KMS-11 (cell line): ENCODE measurements around the gene ZKSCAN8.

Experiments used
- H2AFZ ChIP-seq: fragments of 200-600 bp; sonication (generic); 2 replicates; pipeline ENCODE4 v1.6.1; 2016; ENCODE audit warnings: antibody characterized with exemption, mixed run types, low read depth
- H3K27ac ChIP-seq: fragments of 200-600 bp; sonication (generic); 2 replicates; pipeline ENCODE4 v1.6.1; 2016; ENCODE audit warnings: mild to moderate bottlenecking, mixed run types
- H3K27me3 ChIP-seq: fragments of 200-600 bp; sonication (generic); 2 replicates; pipeline ENCODE4 v1.6.1; 2017; ENCODE audit warnings: mild to moderate bottlenecking, low read depth, mixed run types, moderate library complexity; ENCODE audit not compliant: insufficient read depth
- H3K36me3 ChIP-seq: fragments of 200-600 bp; sonication (generic); 2 replicates; pipeline ENCODE4 v1.6.1; 2017; ENCODE audit warnings: mild to moderate bottlenecking, mixed run types; ENCODE audit not compliant: insufficient read depth
- H3K4me1 ChIP-seq: fragments of 200-600 bp; sonication (generic); 2 replicates; pipeline ENCODE4 v1.6.1; 2016; ENCODE audit warnings: mild to moderate bottlenecking, low read depth, mixed run types; ENCODE audit not compliant: poor library complexity, severe bottlenecking
- H3K4me2 ChIP-seq: fragments of 200-600 bp; sonication (generic); 2 replicates; pipeline ENCODE4 v1.7.0; 2016; ENCODE audit warnings: mild to moderate bottlenecking, mixed run types
- H3K4me3 ChIP-seq: fragments of 200-600 bp; sonication (generic); IDR thresholded peaks from 2 replicates; pipeline ENCODE4 v1.6.1; 2017; ENCODE audit warnings: low read depth, low read length, mixed read lengths; ENCODE audit not compliant: insufficient read depth
- H3K79me2 ChIP-seq: fragments of 200-600 bp; sonication (generic); 2 replicates; pipeline ENCODE4 v1.6.1; 2016; ENCODE audit warnings: low read depth, mixed run types; ENCODE audit not compliant: insufficient read depth
- H3K9ac ChIP-seq: fragments of 200-600 bp; sonication (generic); 2 replicates; pipeline ENCODE4 v1.6.1; 2016; ENCODE audit warnings: mild to moderate bottlenecking, mixed run types
- H4K20me1 ChIP-seq: fragments of 200-600 bp; sonication (generic); 2 replicates; pipeline ENCODE4 v1.6.1; 2016; ENCODE audit warnings: mild to moderate bottlenecking, mixed run types; ENCODE audit not compliant: insufficient read depth
- TF ChIP-seq, protein P1 (sequence below): fragments of 200-600 bp; sonication (generic); conservative IDR thresholded peaks from 2 replicates; pipeline ENCODE4 v1.6.1; 2017; ENCODE audit warnings: low read depth, mild to moderate bottlenecking, antibody characterized with exemption, low read length, moderate library complexity, mixed read lengths

ZKSCAN8 gene

GRCh38 chr6:28142446-28142845 lies 763 bp downstream of the ZKSCAN8 start:
- Histone ChIP-seq H3K4me1 (peaks cover 39% of the 10 kb centered on the region), H3K27ac (peak overlapping the region; percentile 12; the same call in 1 of the 2 replicates), H2AFZ (no peak overlapping the region)

DNA sequence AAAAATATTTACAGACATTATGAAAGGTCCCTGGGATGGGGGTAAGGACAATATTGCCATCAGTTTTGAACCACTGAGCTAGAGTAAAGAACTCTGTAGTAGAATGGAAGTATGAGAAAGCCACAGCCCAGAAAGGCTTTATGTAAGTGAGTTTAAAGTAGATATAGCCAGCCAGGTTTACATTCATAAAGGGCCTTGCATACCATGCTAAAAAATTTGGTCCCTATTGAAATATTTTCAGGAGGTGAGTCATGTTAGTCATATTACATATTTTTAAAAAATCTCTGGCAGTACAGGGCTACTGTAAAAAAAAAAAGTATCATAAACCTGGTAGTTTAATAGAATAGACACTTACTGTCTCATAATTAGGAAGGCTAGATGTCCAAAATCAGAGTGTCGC lies 3.5 kb downstream of the ZKSCAN8 start:
- peaks cover 23% of the 10 kb centered on the region for H3K79me2 ChIP-seq
- H3K4me1 ChIP-seq, result peaks cover 21% of the 10 kb centered on the region
- TF ChIP-seq, protein P1, sequence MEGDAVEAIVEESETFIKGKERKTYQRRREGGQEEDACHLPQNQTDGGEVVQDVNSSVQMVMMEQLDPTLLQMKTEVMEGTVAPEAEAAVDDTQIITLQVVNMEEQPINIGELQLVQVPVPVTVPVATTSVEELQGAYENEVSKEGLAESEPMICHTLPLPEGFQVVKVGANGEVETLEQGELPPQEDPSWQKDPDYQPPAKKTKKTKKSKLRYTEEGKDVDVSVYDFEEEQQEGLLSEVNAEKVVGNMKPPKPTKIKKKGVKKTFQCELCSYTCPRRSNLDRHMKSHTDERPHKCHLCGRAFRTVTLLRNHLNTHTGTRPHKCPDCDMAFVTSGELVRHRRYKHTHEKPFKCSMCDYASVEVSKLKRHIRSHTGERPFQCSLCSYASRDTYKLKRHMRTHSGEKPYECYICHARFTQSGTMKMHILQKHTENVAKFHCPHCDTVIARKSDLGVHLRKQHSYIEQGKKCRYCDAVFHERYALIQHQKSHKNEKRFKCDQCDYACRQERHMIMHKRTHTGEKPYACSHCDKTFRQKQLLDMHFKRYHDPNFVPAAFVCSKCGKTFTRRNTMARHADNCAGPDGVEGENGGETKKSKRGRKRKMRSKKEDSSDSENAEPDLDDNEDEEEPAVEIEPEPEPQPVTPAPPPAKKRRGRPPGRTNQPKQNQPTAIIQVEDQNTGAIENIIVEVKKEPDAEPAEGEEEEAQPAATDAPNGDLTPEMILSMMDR, result no peak
- no peak overlapping the region for H3K27ac ChIP-seq
- no peak overlapping the region for H3K4me2 ChIP-seq
- H4K20me1 ChIP-seq, result no peaks in the 10 kb centered on the region
- no peaks in the 10 kb centered on the region for H3K27me3 ChIP-seq
- no peak overlapping the region for H3K9ac ChIP-seq
- H3K36me3 ChIP-seq, result peaks cover 11% of the 10 kb centered on the region
- no peak overlapping the region for H3K4me3 ChIP-seq
- no peak overlapping the region for H2AFZ ChIP-seq

More at GRCh38 chr6:28142446-28142845, 763 bp downstream of the ZKSCAN8 start:
- Histone ChIP-seq H3K9ac (peak overlapping the region; percentile 50; the same call in 1 of the 2 replicates), H3K4me3 (peak overlapping the region; percentile 49), H3K79me2 (peaks cover 23% of the 10 kb centered on the region), H3K4me2 (peak overlapping the region; percentile 92), H3K27me3 (no peaks in the 10 kb centered on the region), H3K36me3 (peaks cover 2% of the 10 kb centered on the region), H4K20me1 (no peaks in the 10 kb centered on the region)
- TF ChIP-seq, protein P1, result no peak

DNA sequence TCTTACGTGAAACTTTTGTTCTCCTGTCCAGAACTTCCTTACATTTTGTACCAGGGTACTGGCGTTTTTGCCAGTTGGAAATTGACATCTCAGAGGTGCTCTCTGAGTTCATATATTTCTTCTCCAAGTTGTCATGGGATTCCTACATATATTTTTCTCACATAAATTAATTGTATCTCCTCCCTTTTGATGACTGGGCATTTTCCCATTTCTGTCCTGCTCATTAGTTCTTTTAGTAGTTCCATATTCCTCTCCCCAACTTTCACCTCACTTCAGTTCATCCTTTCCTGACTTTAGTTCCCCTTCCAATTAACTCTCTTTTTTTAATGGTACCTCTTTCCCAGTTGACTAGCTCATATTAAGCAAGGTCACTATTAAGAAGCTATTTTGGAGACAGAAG lies 10.8 kb downstream of the ZKSCAN8 start:
- no peak overlapping the region for H3K27ac ChIP-seq
- no peak overlapping the region for H2AFZ ChIP-seq
- H3K4me3 ChIP-seq, result no peak overlapping the region
- H3K79me2 ChIP-seq, result no peaks in the 10 kb centered on the region
- H3K27me3 ChIP-seq, result no peaks in the 10 kb centered on the region
- no peaks in the 10 kb centered on the region for H3K4me1 ChIP-seq
- H3K9ac ChIP-seq, result no peak overlapping the region
- H3K4me2 ChIP-seq, result no peak overlapping the region
- TF ChIP-seq, protein P1, result no peak
- H3K36me3 ChIP-seq, result peaks cover 35% of the 10 kb centered on the region; the same call in 1 of the 2 replicates
- H4K20me1 ChIP-seq, result no peaks in the 10 kb centered on the region

GRCh38 chr6:28153546-28153945 lies 11.9 kb downstream of the ZKSCAN8 start:
- Histone ChIP-seq H3K4me3 (no peak overlapping the region), H2AFZ (no peak overlapping the region), H3K27ac (no peak overlapping the region), H3K27me3 (no peaks in the 10 kb centered on the region), H3K79me2 (no peaks in the 10 kb centered on the region), H4K20me1 (no peaks in the 10 kb centered on the region), H3K36me3 (peaks cover 33% of the 10 kb centered on the region; the same call in 1 of the 2 replicates), H3K4me1 (no peaks in the 10 kb centered on the region), H3K4me2 (no peak overlapping the region), H3K9ac (no peak overlapping the region)
- TF ChIP-seq, protein P1, result no peak
